Measurements from ENCODE around the gene PRAMEF5.
"Not testable (repeated sequence)": the region's sequence is repeated elsewhere in the genome, so short reads cannot be mapped to it uniquely, and the experiment has no call there.

DNA sequence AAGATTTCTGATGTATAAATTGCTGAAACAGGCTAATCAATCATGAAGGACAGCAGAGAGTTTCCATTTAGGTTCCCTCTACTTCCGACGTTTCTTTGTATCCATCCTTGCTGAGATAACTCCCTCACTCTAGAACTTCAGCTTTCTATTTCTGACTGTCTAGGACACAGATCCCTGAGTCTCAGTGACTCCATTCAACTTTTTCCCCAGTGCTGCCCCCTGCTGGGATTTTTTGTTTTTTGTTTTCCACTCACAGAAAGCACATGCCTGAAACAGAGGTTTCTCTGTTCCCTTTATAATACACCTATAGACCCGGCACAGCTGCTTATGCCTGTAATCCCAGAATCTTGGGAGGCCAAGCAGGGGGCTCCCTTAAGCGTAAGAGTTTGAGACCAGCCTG, 31.2 kb upstream of the PRAMEF5 start:
- TF ChIP-seq, protein P1, sequence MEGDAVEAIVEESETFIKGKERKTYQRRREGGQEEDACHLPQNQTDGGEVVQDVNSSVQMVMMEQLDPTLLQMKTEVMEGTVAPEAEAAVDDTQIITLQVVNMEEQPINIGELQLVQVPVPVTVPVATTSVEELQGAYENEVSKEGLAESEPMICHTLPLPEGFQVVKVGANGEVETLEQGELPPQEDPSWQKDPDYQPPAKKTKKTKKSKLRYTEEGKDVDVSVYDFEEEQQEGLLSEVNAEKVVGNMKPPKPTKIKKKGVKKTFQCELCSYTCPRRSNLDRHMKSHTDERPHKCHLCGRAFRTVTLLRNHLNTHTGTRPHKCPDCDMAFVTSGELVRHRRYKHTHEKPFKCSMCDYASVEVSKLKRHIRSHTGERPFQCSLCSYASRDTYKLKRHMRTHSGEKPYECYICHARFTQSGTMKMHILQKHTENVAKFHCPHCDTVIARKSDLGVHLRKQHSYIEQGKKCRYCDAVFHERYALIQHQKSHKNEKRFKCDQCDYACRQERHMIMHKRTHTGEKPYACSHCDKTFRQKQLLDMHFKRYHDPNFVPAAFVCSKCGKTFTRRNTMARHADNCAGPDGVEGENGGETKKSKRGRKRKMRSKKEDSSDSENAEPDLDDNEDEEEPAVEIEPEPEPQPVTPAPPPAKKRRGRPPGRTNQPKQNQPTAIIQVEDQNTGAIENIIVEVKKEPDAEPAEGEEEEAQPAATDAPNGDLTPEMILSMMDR (conservative IDR thresholded peaks at IDR 0.05): not testable (repeated sequence)
- TF ChIP-seq ZFX (IDR thresholded peaks at IDR 0.05): not testable (repeated sequence)

Data from C4-2B (cell line).